ENCODE data around the gene ZNF280B. TPM values are rescaled to one million over a fixed set of nuclear protein-coding genes. Genes with fewer than 3 reads are reported as not detected.

The ZNF280B gene
- total RNA-seq, 1 experiment from 2014 or later, result 0.10 TPM

GRCh38 chr22:22450343-22450839 is 58.2 kb downstream of the ZNF280B start:
- no TSS peak for BruUV-seq (replicated peaks)
- DNase-seq (ENCODE audit: low read depth, low spot score) (no peak), ATAC-seq (no peak)
- CTCF ChIA-PET, result interaction anchor here (0.7 kb wide), 1 partner anchor 380 kb away, joined by 3 read pairs; no protein-coding TSS in a partner anchor
- no peak overlapping the region for H3K4me3 ChIP-seq (ENCODE audit: low read depth in 2 of 2, low read length in 2 of 2)
- POLR2A ChIA-PET, result no interaction called here
- intact Hi-C loops (cut with micrococcal nuclease; ENCODE audit: unreplicated experiment) (no loop called here), in situ Hi-C loops (cut with HindIII; ENCODE audit: low pct_unique_long_range_greater_than_20kb, low sequenced_read_pairs) (no loop called here)
- no peaks in the 10 kb centered on the region for H3K9me3 ChIP-seq (ENCODE audit: control insufficient read depth, insufficient read depth, low read depth, low read length)
- H3K4me1 ChIP-seq (ENCODE audit: control insufficient read depth, insufficient read depth, low read length), result no peaks in the 10 kb centered on the region
- TF ChIP-seq CTCF (IDR thresholded peaks at IDR 0.05) (no peak), POLR2AphosphoS5 (IDR thresholded peaks at IDR 0.05; ENCODE audit: low read depth, low read length) (no peak), REST (IDR thresholded peaks at IDR 0.05; ENCODE audit: insufficient read depth in 1 of 2, low read depth in 2 of 2, low read length in 1 of 2) (no peak), SIN3A (IDR thresholded peaks at IDR 0.05; ENCODE audit: borderline replicate concordance, insufficient read depth, low read depth, low read length) (no peak), TCF7L2 (IDR thresholded peaks at IDR 0.05; ENCODE audit: low read depth, low read length) (no peak)
- H3K27me3 ChIP-seq (ENCODE audit: control insufficient read depth, insufficient read depth, low read length), result no peaks in the 10 kb centered on the region; the same call in 1 of the 2 replicates
- H3K27ac ChIP-seq (ENCODE audit: low read length), result no peak overlapping the region
- H3K36me3 ChIP-seq (ENCODE audit: control insufficient read depth, insufficient read depth, low read length), result no peaks in the 10 kb centered on the region

- POLR2A ChIA-PET, result no interaction called here
- BruUV-seq (replicated peaks), result no TSS peak
- CTCF ChIA-PET, result no interaction called here
Measured at GRCh38 chr22:22449819-22450218, 58.7 kb downstream of the ZNF280B start.

More at GRCh38 chr22:22449819-22450218, 58.7 kb downstream of the ZNF280B start:
- in situ Hi-C loops (cut with HindIII; ENCODE audit: low pct_unique_long_range_greater_than_20kb, low sequenced_read_pairs), result no loop called here
- no peak overlapping the region for H3K27ac ChIP-seq (ENCODE audit: low read length)
- intact Hi-C loops (cut with micrococcal nuclease; ENCODE audit: unreplicated experiment), result no loop called here
- H3K36me3 ChIP-seq (ENCODE audit: control insufficient read depth, insufficient read depth, low read length), result no peaks in the 10 kb centered on the region
- no peak overlapping the region for H3K4me3 ChIP-seq (ENCODE audit: low read depth in 2 of 2, low read length in 2 of 2)
- no peaks in the 10 kb centered on the region for H3K4me1 ChIP-seq (ENCODE audit: control insufficient read depth, insufficient read depth, low read length)
- no peak for ATAC-seq
- H3K27me3 ChIP-seq (ENCODE audit: control insufficient read depth, insufficient read depth, low read length), result no peaks in the 10 kb centered on the region; the same call in 1 of the 2 replicates
- no peak for DNase-seq (ENCODE audit: low read depth, low spot score)
- TF ChIP-seq REST (IDR thresholded peaks at IDR 0.05; ENCODE audit: insufficient read depth in 1 of 2, low read depth in 2 of 2, low read length in 1 of 2) (no peak), CTCF (IDR thresholded peaks at IDR 0.05) (no peak), TCF7L2 (IDR thresholded peaks at IDR 0.05; ENCODE audit: low read depth, low read length) (no peak), SIN3A (IDR thresholded peaks at IDR 0.05; ENCODE audit: borderline replicate concordance, insufficient read depth, low read depth, low read length) (no peak), POLR2AphosphoS5 (IDR thresholded peaks at IDR 0.05; ENCODE audit: low read depth, low read length) (no peak)
- no peaks in the 10 kb centered on the region for H3K9me3 ChIP-seq (ENCODE audit: control insufficient read depth, insufficient read depth, low read depth, low read length)

Data from Panc1 (cell line).